GM12892 (cell line): ENCODE results near the gene TTC39A.

ENCODE experiments used
- POLR2A ChIP-seq: IDR thresholded peaks from 2 replicates; pipeline ENCODE4 v1.6.1; 2011; ENCODE audit warnings: low read depth, low read length, control low read depth
- POLR2AphosphoS5 ChIP-seq: IDR thresholded peaks from 2 replicates; pipeline ENCODE4 v1.6.1; 2011; ENCODE audit warnings: low read depth, low read length, control low read depth

DNA sequence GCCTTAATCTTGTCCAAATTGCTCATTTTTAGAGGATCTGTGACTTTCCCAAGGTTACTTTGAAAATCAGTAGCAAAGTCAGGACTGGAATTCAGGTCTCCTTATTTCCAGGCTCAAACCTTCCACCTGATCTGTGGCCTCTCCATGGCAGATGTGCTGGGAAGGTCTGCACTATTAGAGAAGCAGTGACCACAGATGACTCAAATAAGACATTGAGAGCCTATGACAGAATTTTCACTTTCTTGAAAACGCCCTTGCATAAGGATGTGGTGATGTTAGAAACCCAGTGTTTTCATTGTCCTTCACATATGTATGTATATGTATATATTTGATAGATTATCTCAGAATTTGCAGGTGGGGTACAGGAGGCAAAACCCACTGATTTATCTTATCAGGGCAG lies 45.3 kb downstream of the TTC39A start:
- no peak for TF ChIP-seq POLR2A
- no peak for TF ChIP-seq POLR2AphosphoS5
